ENCODE data around the gene ZNF219. TPM values are rescaled to one million over a fixed set of nuclear protein-coding genes. Genes with fewer than 3 reads are reported as not detected.

ZNF219 gene
- total and polyA plus RNA-seq, 8 donors = 13.5 to 23.6 (median 17.0) TPM

- intact Hi-C loops (cut with DNase I) = no loop called here
- H3K4me3 ChIP-seq = no peak overlapping the region
- H3K27me3 ChIP-seq = no peaks in the 10 kb centered on the region
- H3K9me3 ChIP-seq = no peaks in the 10 kb centered on the region
- FAIRE-seq = no peak
- ATAC-seq = no peak
- H3K4me1 ChIP-seq = no peaks in the 10 kb centered on the region
- DNase-seq = no peak
- WGBS, 2 donors = 81 to 88% methylated on average over 2 of the region's 2 CpGs
- TF ChIP-seq CTCF (IDR thresholded peaks at IDR 0.05) = no peak
- H3K36me3 ChIP-seq = peaks cover 0 to 66% (median 13%) of the 10 kb centered on the region in 3 donors
- no peak overlapping the region for H3K27ac ChIP-seq
Measured at GRCh38 chr14:21077672-21078071, 20.8 kb downstream of the ZNF219 start.

- no peak for FAIRE-seq
- Histone ChIP-seq H3K4me3 (no peak overlapping the region), H3K4me1 (no peaks in the 10 kb centered on the region), H3K27me3 (no peaks in the 10 kb centered on the region), H3K9me3 (no peaks in the 10 kb centered on the region), H3K36me3 (peaks cover 0 to 48% (median 13%) of the 10 kb centered on the region in 3 donors), H3K27ac (no peak overlapping the region)
- intact Hi-C loops (cut with DNase I) = no loop called here
- no peak for TF ChIP-seq CTCF (IDR thresholded peaks at IDR 0.05)
- DNase-seq = no peak
- ATAC-seq = no peak
- WGBS, 2 donors = 84 to 88% methylated on average over 9 of the region's 9 CpGs
Measured at GRCh38 chr14:21075719-21076437, 22.6 kb downstream of the ZNF219 start.

GRCh38 chr14:21074398-21075272, 23.8 kb downstream of the ZNF219 start:
- H3K4me1 ChIP-seq = no peaks in the 10 kb centered on the region
- no peak overlapping the region for H3K27ac ChIP-seq
- no peaks in the 10 kb centered on the region for H3K27me3 ChIP-seq
- no peak for TF ChIP-seq CTCF (IDR thresholded peaks at IDR 0.05)
- FAIRE-seq (no peak), ATAC-seq (no peak), DNase-seq (peak in 2 of 6 donors; percentile 39 to 81)
- intact Hi-C loops (cut with DNase I) = no loop called here
- no peaks in the 10 kb centered on the region for H3K9me3 ChIP-seq
- peaks cover 0 to 38% (median 13%) of the 10 kb centered on the region in 3 donors for H3K36me3 ChIP-seq
- no peak overlapping the region for H3K4me3 ChIP-seq
- WGBS, 2 donors = 87 to 91% methylated on average over 18 to 26 of the region's 26 CpGs

GRCh38 chr14:21073921-21074320, 24.5 kb downstream of the ZNF219 start:
- WGBS, 2 donors = 90 to 91% methylated on average over 9 of the region's 9 CpGs
- peaks cover 0 to 31% (median 13%) of the 10 kb centered on the region in 3 donors for H3K36me3 ChIP-seq
- H3K27me3 ChIP-seq = no peaks in the 10 kb centered on the region
- intact Hi-C loops (cut with DNase I) = no loop called here
- H3K27ac ChIP-seq = no peak overlapping the region
- H3K9me3 ChIP-seq = no peaks in the 10 kb centered on the region
- H3K4me1 ChIP-seq = peaks cover 0 to 5% (median 2%) of the 10 kb centered on the region in 3 donors
- H3K4me3 ChIP-seq = no peak overlapping the region
- FAIRE-seq (no peak), DNase-seq (no peak), ATAC-seq (no peak)
- no peak for TF ChIP-seq CTCF (IDR thresholded peaks at IDR 0.05)
